SKM-1 (cell line): Measurements from ENCODE around the gene C3.
A peak's percentile ranks its signal among the peaks of the same experiment; 100 is the strongest.
"Not testable (repeated sequence)": the region's sequence is repeated elsewhere in the genome, so short reads cannot be mapped to it uniquely, and the experiment has no call there.

Source experiments
- DNase-seq: peaks from one replicate; lab custom pipeline; 2025; ENCODE audit not compliant: unreplicated experiment; lab: John Stamatoyannopoulos, UW

Gene C3

DNA sequence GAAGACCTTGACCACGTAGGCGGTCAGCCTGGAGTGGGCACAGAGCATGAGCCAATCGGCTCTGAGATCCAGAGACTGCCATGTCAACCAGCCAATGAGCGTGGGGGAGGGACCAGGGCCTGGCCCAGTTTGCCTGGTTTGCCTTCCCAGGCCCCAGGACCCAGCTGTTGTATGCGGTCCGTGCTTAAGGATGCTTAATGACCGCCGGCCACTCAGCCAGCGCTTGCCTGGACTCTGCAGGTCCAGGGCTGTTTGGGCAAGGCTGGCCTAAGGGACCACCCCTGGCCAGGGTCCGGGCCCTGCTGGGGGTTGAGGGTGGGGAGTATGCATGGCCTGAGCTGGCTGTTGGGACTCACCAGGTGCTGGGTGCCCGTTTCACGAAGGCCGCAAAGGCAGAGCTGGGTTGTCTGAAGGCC lies 27.4 kb downstream of the C3 start:
- no peak for DNase-seq

DNA sequence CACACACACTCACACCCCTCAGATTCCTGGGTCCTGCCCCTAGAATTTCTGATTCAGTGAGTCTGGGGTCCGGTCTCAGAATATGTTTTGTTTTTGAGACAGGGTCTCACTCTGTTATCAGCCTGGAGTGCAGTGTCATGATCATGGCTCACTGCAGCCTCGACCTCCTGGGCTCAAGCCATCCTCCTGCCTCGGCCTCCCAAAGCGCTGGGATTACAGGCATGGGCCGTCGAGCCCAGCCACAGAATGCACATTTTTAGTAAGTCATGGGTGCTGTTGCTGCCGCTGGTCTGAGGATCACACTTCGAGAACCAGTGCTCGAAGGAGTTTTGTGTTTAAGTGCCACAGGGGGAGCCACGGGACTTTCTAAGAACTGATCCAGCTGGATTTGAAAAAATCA lies 28.4 kb downstream of the C3 start:
- DNase-seq: no peak

DNA sequence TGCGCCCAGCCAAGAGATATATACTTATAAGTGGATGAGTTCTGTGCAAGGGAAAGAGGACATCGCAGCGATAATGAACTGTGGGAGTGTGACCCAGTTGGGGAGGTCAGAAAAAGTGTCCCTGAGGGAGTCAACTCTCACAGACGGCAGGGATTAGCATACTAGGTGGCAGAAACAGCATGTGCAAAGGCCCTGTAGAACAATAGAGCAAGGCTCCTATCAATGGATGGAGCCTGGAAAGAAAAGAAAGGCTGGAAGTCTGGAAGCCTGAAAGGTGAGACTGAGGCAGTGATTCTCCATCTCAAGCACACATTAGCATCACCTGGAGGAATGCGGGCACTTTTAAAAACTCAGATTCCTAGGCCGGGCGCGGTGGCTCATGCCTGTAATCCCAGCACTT lies 29.1 kb downstream of the C3 start:
- DNase-seq: no peak

DNA sequence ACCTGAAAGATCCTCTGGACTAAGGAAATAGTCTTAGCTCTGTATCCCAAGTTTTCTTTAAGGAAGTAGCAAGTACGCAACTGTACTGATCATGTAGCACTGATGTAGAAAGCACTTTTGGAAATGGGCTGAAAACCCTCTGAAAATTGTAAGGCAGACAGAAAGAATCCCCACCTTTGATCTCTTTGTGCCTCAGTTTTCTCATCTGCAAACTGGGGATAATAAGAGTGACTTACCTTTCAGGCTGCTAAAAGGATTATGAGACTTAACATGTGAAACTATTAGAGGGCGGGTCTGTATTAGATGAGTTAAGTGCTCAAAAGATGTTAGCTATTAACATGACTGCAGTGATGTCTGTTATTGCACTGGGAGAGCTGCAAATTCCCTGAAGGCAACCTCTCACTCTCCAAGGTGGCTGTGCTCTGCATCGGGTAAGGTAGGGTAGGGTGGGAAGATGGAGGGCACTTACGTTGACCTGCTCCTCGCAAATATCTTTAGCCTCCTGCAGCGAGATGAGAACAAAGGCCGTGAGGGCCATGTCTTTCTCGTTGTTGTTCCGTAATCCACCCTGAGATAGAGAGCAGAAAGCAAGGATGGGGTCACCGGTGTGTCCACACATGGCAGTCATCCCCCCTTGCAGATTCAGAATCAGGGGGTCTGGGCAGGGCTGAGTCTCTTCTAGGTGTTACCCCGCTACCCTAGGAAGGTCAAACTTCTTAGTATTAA lies 30.1 kb downstream of the C3 start:
- DNase-seq: no peak

DNA sequence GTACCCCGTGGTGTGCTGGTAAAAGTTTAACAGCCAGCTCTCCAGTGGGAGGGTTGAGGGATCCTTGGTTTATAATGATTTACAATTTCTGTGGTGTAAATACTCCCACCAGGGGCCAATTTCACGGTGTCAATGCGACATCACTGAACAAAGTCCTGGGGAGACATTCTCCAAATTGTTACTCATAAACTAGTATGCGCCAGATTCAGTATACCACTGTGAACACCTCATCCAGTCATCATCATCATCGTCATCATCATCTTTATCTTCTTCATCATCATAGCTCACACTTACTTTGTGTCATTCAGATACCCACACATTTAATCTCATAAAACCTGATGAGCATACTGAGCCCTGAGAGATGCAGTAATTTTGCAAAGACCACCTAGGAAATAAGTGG lies 33.3 kb downstream of the C3 start:
- DNase-seq: no peak

DNA sequence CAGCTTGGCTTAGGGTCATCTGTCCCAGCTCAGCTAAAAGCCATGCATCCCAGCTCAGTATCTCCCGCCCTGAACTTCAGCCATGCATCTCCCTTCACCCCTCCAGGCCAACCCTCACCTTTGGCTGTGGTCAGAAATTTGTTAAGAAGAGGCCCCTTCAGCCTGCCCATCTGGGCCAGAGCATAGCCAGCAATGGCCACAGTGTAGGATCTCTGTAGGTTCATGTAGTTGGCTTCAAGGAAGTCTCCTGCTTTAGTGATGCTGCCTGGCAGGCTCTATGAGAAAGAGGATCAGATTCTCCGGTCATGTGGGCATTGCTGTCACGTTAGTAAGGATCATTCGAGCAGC lies 33.8 kb downstream of the C3 start:
- DNase-seq: no peak

DNA sequence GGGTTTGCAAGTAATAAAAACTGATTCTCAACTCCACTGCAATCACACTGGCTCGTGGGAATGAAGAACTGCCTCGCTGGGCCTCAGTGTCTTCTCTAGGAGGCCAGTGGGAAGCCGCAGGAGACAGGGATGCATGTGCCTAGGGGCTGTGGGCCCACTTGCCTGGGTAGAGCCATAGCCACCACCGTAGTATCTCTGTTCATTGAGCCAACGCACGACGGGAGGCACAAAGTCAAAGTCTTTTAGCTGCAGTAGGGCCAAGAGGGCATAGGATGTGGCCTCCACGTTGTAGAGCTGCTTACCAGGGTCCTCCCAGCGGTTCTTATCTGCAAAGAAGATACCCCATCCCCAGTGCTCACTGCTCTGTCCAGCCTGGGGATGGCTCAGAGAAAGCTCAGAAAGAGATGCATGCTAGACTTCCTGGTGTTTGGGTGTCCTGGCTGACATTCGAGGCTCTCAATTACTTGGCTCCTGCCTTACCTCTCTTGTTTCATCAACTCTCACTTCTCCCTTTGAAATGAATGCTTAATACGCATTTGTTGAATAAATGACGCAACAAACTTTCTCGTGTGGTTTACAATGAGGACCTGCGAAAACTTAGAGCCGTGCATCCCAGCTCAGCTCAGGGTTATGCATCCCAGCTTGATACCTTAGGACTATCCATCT lies 34.4 kb downstream of the C3 start:
- DNase-seq: no peak

DNA sequence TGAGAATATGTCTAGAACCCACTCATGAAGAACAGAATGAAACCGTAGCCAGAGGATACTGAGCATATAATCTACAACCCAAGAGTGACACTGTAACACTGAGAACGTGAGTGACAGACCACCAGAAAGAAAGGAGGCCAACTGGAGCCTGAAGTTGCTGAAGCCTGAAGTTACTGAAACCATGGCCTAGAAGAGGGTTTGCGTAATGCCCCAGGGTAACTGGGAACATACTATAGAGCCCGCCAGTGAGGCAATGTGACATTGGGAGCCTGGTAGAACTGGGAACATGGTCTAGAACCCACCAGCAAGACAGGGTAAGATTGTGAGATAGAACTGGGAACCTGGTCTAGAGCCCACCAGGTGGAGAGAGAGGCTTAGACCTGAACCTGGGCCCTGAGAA lies 35.0 kb downstream of the C3 start:
- DNase-seq: no peak

DNA sequence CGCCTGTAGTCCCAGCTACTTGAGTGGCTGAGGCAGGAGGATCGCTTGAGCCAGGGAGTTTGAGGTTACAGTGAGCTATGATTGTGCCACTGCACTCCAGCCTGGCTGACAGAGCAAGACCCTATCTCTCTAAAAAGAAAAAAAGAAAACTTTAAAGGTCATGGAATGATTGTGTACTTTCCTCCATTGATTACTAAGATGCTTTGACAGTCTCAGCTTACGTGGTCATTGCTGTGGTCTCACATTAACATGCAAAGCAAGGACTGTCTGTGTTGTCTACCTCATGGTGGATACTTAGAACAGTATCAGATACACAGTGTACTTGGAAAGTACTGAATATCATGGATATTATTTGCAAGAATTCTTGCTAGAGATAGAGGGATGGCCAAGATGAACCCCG lies 36.5 kb downstream of the C3 start:
- no peak for DNase-seq

DNA sequence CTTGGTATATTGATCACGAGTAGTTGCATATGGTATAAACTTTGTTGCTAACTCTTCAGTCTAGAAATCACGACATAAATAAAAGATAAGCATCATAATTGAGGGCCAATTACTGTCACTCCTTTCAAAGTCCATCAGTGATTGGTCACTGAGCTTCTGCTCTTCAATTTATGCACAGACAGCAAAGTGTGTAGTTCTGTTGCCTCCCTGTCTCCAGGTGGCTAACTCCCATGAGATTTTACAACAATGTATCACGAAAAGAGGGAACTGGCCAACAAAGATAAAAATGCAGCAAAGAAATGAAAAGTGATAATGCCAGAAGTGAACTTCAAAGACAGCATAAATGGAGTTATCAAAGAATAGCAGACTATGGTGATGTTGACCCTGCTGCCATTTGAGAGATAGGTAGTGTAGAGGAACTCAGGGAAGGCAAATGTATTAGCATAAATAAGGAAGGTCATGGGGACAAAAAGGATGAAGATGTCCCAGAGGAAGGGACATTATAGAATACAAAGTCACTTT lies 37.8 kb downstream of the C3 start:
- DNase-seq: no peak

DNA sequence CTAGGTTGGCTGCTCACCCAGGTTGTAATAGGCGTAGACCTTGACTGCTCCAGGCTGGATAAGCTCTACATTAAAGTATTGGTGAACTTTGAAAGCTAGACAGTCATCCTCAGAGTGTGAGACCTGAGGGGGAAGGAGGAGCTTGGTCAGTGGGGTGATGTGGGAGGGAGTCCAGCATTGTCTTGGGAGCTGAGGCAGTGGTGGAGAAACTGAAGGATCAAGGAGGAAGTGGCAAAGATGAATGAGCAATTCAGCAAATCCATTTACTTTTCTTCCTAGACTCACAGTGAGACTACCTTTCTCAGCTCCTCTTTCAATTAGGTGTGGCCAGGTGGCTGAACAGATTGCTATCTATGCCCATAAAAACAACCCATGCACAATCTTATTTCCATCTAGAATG lies 40.3 kb downstream of the C3 start:
- DNase-seq: no peak

DNA sequence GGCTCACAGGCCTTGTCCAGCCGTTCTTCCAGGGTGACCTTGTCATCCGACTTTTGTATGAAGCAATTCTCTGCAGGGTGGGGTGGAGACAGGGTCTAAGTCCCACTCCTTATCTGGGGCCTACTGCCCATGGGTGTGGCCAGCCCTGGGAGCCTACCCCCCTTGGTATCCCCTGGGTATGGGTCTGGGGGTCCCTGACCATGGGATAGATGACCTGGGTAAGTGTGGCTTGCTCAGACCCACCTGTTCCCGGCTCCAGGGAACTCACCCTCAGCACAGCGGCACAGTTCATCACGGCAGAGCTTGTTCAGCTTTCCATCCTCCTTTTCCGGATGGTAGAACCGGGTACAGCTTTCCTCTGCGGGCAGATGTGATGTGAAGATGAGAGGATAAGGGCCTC lies 41.3 kb downstream of the C3 start:
- DNase-seq: no peak

DNA sequence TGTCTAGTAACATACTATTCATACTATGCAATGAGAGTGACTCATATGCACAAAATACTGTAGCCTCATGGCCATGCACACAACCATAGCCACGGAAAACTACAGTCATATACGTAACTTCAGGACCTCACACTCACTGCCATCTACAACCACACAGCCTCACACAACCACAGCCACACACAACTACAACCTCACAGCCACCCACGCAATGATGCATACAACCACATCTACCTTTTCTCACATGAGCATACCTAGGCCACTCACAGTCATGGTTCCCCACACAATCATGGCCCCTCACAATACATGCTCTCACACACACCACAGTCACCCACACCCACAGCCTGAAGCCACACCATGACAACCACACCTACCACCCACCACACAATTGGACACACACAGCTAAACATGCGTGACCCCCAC lies 41.8 kb downstream of the C3 start:
- DNase-seq: no peak

DNA sequence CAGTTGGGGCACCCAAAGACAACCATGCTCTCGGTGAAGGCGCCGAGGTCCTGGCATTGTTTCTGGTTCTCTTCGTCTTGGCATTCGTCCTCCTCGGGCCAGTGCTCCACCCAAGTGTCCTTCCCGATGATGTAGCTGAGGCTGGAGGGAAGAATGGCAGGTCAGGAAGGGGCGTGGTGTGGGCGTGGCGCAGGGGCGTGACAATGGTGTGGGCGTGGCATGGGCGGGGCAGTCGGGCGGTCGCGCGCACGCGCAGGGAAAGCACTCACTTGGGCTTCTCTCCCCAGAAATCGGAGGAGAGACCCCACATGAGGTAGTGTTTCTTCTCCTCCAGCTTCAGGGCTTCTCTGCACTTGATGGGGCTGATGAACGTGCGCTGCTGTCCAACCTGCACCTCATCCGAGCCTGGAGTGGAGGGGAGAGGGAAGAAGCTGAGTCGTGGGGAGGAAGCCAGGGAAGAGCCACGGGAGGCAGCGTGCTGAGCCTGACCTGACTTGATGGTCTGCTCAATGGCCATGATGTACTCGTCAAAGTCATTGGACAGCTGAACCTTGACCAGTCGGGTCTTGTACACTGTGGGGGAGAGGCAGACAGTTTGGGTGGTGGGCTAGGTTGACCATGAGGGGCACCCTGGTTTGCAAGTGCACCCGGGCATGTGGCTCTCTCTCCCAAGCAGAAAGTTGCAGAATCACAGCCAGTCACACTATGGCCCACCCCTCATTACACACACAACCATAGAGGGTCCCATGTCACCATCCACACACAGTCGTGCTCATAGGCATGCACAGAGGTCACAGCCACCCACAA lies 42.4 kb downstream of the C3 start:
- DNase-seq: no peak

DNA sequence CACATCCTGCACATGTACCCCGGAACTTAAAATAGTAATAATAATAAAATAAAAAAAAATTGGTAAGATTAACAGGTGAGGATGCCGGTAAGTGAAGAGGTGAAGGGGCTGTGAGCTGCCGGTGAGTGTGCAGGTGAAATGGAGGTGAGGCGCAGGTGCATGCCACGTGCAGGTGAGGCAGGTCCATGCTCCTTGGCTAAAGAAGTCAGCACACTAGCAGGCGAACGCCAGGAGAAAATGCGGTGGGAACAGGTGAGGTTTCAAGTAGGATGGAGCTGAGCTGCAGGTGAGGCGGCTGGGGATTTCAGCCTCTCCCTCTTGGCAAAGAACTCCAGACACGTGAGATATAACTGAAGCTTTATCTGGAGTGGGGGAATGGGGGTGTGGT lies 43.0 kb downstream of the C3 start:
- DNase-seq: no peak

DNA sequence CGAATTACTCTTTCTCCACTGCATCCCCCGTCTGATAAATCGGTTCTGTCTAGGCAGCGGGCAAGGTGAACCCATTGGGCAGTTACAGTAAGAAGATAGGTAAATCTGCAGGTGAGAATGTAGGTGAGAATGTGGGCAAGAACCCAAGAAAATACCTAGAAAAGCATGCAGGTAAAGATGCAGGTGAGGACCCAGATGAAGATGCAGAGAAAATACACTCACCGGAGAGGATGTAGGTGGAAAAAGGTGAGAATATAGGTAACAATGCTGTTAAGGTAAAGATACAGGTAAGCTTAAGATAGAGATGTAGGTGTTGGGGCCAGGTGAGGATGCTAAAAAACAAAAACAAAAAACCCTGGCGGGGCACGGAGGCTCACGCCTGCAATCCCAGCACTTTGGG lies 44.2 kb downstream of the C3 start:
- no peak for DNase-seq

DNA sequence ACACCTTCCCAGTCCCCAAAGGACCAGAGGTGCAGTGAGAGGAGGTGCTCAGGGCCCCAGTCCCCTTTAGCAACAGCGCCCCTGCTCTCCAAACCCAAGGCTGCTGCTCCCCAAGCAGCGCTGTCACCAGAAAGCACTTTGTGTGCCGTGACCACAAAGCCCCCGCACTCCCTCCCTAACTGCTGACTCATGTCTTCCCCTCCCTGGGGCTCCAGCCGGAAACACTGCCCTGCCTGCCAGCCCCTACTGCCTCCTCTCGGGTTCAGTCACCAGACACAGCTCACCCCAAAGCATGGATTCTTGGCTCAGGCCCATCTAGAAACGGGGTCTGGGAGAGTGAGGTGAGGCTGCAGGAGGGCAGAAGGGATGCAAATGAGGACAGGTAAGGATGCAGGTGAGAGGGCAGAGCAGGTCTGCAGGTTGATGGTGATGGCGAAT lies 45.6 kb downstream of the C3 start:
- peak; percentile 82 for DNase-seq

DNA sequence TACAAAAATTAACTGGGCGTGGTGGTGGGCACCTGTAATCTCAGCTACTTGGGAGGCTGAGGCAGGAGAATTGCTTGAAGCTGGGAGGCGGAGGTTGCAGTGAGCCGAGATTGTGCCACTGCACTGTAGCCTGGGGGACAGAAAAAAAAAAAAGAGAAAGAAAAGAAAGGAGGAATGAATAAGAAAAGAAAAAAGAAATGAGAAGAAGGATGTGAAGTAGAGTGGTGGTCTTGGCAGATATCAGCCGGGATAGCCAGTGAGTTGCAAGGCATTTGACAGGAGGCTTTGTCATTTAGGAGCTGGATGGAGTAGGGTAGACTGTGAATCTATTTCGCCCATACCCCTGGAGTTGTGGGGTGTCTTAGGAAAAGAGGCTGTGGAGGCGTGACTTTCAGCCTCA lies 46.0 kb downstream of the C3 start:
- DNase-seq: not testable (repeated sequence)

DNA sequence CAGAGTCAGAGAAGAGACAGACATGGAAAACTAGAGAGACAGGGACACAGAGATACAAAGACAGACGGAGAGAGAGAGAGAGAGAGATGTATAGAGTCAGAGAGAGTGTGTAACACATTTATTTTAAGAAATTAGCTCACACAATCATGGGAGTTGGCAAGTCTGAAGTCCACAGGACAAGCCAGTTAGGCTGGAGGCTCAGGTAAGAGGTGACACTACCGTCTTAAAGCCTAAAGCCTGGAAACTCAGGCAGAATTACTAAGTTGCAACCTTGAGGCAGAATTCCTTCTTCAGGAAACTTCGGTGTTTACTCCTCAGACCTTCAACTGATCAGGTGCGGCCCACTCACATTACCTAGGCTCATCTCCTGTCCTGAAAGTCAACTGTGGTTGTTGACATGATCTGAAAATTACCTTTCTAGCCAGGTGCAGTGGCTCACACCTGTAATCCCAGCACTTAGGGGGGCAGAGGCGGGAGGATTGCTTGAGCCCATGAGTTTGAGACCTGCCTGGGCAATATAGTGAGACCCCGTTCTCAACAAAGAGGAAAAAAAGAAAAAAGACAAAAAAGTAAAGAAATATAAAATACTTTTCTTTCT lies 47.7 kb downstream of the C3 start:
- DNase-seq: no peak

DNA sequence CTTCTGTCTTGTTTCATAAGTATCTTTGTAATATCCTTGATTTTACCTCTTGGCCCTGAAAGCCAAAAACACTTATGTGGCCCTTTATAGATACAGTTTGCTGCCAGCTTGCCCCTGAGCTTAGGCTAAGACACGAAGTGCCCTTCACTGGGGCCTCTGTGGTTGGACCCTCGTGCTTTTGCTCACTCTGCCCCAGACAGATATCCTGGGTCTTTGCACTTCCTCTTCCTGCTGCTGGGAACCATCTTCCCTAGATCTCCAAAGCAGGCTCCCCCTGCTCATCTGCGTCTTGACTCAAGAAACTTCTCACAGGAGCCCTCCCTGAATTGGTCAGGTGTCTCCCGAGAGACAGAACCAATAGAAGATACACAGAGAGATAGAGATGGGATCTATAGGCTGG lies 48.5 kb downstream of the C3 start:
- no peak for DNase-seq

DNA sequence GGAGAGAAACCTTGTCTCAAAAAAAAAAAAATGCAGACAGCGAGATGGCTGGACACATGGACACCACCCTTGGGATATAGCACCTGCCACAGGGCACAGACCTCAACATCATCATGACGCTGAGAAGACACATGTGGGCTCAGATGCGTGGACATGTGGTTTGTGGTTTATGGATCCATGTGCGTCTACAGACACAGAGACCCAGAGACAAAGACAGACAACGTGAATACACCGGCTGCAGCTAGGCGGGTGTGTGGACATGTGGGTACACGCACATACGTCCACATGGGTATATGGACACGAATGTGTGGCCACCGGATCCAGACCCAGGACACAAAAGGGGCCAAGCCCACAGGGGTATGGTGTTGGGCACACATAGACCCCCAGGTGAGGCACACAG lies 51.8 kb downstream of the C3 start:
- no peak for DNase-seq
